RWPE1 (cell line): Measurements from ENCODE around the gene RNF166.
A peak's percentile ranks its signal among the peaks of the same experiment; 100 is the strongest.

ENCODE experiments used
- CTCF ChIA-PET: fragments of 350-600 bp; sonication (Branson Sonifier 250); formaldehyde crosslinking; extraction: SDS; loops from one replicate; lab custom pipeline; 2021; lab: Yijun Ruan, JAX
- POLR2A ChIA-PET: fragments of 400-600 bp; formaldehyde crosslinking; extraction: SDS; loops from one replicate; lab custom pipeline; 2020; ENCODE audit warnings: antibody characterized with exemption; ENCODE audit not compliant: low non-redundant PET; lab: Yijun Ruan, JAX
- DNase-seq: peaks from one replicate; pipeline ENCODE4 v3.0.0; 2012; ENCODE audit warnings: low spot score
- H3K27ac ChIP-seq: fragments of 450-650 bp; 2 replicates; pipeline ENCODE4 v1.5.1; 2017
- TF ChIP-seq, protein P1 (sequence below): fragments of 450-650 bp; conservative IDR thresholded peaks from 2 replicates; pipeline ENCODE4 v1.5.1; 2017; ENCODE audit warnings: low read depth, mild to moderate bottlenecking

The RNF166 gene

DNA sequence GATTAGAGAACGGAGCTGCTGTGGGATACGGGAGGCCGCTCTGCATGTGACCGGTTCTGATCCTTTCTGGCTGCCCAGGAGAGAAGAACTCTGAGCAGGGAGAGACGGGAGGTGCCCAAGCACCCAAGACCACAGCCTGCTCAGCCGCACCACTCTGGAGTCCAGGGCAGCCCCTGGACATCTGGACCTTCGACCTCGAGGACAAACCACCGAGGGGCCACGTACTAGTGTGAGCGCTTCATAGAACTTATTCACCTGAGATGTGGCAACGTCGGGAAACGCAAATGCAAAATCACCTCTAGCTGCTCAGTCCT lies 5.9 kb downstream of the RNF166 start:
- TF ChIP-seq, protein P1, sequence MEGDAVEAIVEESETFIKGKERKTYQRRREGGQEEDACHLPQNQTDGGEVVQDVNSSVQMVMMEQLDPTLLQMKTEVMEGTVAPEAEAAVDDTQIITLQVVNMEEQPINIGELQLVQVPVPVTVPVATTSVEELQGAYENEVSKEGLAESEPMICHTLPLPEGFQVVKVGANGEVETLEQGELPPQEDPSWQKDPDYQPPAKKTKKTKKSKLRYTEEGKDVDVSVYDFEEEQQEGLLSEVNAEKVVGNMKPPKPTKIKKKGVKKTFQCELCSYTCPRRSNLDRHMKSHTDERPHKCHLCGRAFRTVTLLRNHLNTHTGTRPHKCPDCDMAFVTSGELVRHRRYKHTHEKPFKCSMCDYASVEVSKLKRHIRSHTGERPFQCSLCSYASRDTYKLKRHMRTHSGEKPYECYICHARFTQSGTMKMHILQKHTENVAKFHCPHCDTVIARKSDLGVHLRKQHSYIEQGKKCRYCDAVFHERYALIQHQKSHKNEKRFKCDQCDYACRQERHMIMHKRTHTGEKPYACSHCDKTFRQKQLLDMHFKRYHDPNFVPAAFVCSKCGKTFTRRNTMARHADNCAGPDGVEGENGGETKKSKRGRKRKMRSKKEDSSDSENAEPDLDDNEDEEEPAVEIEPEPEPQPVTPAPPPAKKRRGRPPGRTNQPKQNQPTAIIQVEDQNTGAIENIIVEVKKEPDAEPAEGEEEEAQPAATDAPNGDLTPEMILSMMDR = no peak

DNA sequence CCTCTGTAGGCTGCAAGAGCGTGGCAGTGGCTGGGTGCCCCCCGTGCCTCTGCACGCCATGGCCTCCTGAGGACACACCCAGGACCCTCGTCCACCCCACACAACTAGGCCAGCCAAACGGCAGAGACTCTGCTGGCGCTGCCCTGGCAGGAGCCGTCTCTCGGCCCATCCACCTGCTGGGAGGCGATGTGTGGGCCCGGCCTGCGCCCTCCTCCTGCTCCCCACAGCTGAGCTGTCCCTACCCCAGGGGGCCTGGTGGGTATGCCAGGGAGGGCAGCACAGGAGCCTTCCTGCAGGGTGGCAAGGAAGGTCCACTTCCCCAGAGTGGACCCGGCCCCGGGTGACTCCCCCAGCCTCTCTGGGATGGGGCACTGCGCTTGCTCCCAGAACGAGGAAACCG lies 7.0 kb downstream of the RNF166 start:
- H3K27ac ChIP-seq = 0 out of 2 replicates have a peak overlapping the region, but pooled peaks have one; percentile 6
- DNase-seq = no peak
- POLR2A ChIA-PET = no interaction called here
- TF ChIP-seq, protein P1 = no peak
- CTCF ChIA-PET = no interaction called here

More for the DNA sequence above, 5.9 kb downstream of the RNF166 start:
- ChIA-PET POLR2A (no interaction called here), CTCF (no interaction called here)
- no peak for DNase-seq
- H3K27ac ChIP-seq = 0 out of 2 replicates have a peak overlapping the region, but pooled peaks have one; percentile 6

DNA sequence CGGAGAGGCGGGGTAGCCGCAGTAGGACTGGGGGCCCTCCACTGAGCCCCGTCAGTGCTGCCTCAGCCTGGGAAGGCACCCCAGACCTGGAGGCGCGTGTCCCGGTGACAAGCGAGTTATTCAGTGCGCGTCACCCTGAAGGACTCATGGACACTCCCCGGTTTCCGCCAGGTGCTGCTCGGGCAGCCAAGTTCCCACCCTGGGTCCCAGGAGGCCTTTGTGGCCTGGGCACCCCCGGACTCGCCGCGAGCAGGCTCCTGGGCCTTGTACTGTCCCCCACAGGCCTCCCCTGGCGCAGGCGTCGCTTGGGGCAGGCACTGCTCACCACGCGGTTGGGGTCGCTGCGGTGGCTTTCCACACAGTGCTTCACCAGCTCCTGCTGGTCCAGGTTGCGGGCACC lies 7.6 kb downstream of the RNF166 start:
- DNase-seq = no peak
- POLR2A ChIA-PET = no interaction called here
- TF ChIP-seq, protein P1 = no peak
- CTCF ChIA-PET = interaction anchor here (0.5 to 1.1 kb wide), 4 partner anchors 9 to 57 kb away, joined by 3 to 5 read pairs (median 3); no protein-coding TSS in a partner anchor
- no peak overlapping the region for H3K27ac ChIP-seq

DNA sequence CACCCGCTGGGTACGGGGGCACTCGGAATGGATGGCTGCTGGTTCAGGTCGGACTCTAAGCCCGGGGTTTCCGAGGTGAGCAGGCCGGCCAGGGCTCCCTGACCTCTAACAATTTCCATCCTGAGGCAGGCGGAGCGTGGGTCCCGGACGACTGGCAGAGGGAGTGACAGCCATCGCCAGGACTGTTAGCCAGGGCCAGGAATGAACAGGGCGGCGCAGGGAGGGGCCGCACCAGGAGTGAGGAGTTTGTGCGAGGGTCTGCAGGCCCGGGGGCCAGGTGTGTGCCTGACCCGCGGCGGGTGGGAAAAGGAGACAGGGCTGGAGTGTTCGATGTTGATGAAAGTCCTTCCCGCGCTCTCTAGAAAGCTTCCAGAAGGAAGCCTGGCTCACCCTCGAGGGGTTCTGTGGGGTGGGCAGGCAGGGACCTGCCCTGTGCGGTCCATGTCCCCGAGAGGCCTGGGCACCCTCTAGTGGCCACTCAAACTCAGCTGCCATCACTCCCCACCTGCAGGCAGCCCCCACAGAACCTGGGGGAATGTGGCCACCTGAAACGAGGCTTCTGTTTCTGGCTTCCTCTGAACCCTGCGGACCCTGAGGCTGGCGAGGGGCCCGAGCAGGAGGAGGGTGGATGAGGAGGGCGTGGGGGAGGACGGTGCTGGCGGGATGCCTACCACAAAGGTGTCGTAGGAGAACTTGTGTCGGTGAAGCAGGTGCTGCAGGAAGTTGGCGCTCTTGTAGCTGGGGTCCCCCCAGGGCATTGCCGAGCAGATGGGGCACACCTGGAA lies 8.2 kb downstream of the RNF166 start:
- POLR2A ChIA-PET = no interaction called here
- H3K27ac ChIP-seq = no peak overlapping the region
- CTCF ChIA-PET = interaction anchor here (0.5 to 1.1 kb wide), 5 partner anchors 9 to 64 kb away, joined by 3 to 5 read pairs (median 3); no protein-coding TSS in a partner anchor

DNA sequence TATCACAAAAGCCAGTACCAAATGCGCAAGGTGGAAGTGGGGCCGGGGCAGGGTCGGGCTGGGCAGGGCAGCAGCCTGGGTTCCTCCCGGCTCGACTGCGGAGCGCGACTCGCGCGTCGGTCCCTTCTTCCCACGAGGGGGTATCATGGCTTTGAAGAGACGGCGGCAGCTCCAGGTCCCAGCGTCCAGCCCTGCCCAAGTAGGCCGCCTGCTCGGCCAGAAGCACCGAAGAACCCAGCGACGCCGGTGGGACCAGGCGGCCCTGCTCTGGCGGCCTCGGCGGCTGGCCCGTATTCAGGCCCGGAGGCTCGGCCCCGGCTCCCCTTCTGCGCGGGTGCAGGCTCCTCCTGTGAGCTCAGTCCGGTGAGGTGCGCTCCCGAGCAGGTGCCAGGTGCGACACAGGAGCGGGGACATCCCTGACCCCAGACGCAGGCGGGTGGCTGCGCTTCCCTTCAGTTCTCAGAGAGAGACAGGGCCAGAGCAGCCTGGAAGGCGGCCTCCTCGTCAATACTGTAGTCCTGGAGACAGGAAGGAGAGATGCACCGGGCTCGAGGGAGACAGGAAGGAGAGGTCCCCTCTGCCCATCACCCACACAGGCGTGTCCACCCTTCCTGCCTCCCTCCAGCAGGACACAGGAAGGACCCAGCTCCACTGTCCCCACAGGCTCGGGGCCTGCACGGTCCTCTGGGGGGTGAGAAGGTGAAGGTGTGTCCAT lies 8.9 kb downstream of the RNF166 start:
- DNase-seq = no peak
- ChIA-PET POLR2A (no interaction called here), CTCF (interaction anchor here (0.8 to 1.1 kb wide), 3 partner anchors 8 to 65 kb away, joined by 3 to 5 read pairs (median 3); no protein-coding TSS in a partner anchor)
- no peak overlapping the region for H3K27ac ChIP-seq
- TF ChIP-seq, protein P1 = no peak

More for the DNA sequence above, 8.2 kb downstream of the RNF166 start:
- DNase-seq = no peak
- TF ChIP-seq, protein P1 = no peak

DNA sequence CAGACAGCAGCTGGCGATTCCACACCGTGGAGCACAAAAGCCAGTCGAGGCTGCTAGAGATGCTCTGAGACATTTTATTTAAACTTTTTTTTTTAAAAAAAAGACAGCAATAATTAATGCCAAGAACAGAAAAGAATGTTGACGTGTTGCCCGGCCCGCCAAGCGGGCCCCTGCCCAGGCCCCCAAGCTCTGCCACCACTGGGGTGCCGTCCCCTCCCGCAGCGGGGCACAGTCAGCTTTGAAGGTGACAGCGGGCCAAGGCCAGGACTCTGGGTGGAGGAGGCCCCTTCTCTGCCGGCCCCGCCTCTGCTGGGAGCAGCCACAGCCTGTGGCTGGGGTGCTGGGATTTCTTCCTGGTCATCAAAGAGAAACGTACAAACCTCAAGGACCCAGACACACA lies 9.8 kb downstream of the RNF166 start:
- CTCF ChIA-PET = no interaction called here
- POLR2A ChIA-PET = no interaction called here
- TF ChIP-seq, protein P1 = no peak
- H3K27ac ChIP-seq = no peak overlapping the region
- DNase-seq = no peak
